Mesenchymal stem cell (in vitro differentiated cells and primary cell): ENCODE measurements around the gene TMC2.

Experiments used
- DNase-seq: peaks from one replicate; pipeline ENCODE4 v3.0.0-alpha.2; 2013
- H2AFZ ChIP-seq: one replicate; pipeline ENCODE4 v1.6.1; 2013; ENCODE audit warnings: low read depth, mild to moderate bottlenecking, control low read depth, inconsistent platforms, low read length, moderate library complexity
- H2AK5ac ChIP-seq: 2 replicates; pipeline ENCODE4 v1.6.1; 2013; ENCODE audit warnings: low read length, moderate library complexity, mild to moderate bottlenecking, inconsistent platforms; ENCODE audit not compliant: severe bottlenecking
- H2BK120ac ChIP-seq: one replicate; pipeline ENCODE4 v1.6.1; 2013; ENCODE audit warnings: low read depth, mild to moderate bottlenecking, inconsistent platforms, low read length, moderate library complexity
- H2BK12ac ChIP-seq, 2 experiments: one replicate each; pipeline ENCODE4 v1.6.1; 2013; ENCODE audit warnings: inconsistent platforms in 2 of 2, low read length in 2 of 2, mild to moderate bottlenecking in 2 of 2, moderate library complexity in 2 of 2, control low read depth in 1 of 2
- H2BK15ac ChIP-seq: one replicate; pipeline ENCODE4 v1.6.1; 2013; ENCODE audit warnings: mild to moderate bottlenecking, low read depth, inconsistent platforms; ENCODE audit not compliant: poor library complexity, severe bottlenecking
- H2BK5ac ChIP-seq: 2 replicates; pipeline ENCODE4 v1.6.1; 2013; ENCODE audit warnings: low read depth, mild to moderate bottlenecking, low read length, control low read depth, inconsistent platforms; ENCODE audit not compliant: poor library complexity, severe bottlenecking
- H3K14ac ChIP-seq, 2 experiments: one replicate each; pipeline ENCODE4 v1.6.1; 2013; ENCODE audit warnings: inconsistent platforms in 2 of 2, low read length in 2 of 2, control low read depth in 1 of 2, mild to moderate bottlenecking in 1 of 2, moderate library complexity in 1 of 2
- H3K18ac ChIP-seq, 2 experiments: one replicate each; pipeline ENCODE4 v1.6.1; 2013; ENCODE audit warnings: inconsistent platforms in 2 of 2, low read length in 2 of 2, control low read depth in 1 of 2, low read depth in 1 of 2, mild to moderate bottlenecking in 1 of 2
- H3K23ac ChIP-seq, 2 experiments: one replicate each; pipeline ENCODE4 v1.6.1; 2013; ENCODE audit warnings: inconsistent platforms in 2 of 2, low read length in 2 of 2, mild to moderate bottlenecking in 2 of 2, moderate library complexity in 2 of 2, control low read depth in 1 of 2
- H3K27ac ChIP-seq: 2 replicates; pipeline ENCODE4 v1.5.1; 2013; ENCODE audit warnings: mild to moderate bottlenecking, moderate library complexity, low read length, control low read depth, inconsistent platforms; ENCODE audit not compliant: poor library complexity, severe bottlenecking
- H3K27me3 ChIP-seq, 2 experiments: 2 replicates each; pipeline versions ENCODE4 v1.6.1 to v1.7.0; 2013; ENCODE audit warnings: low read length in 2 of 2, mild to moderate bottlenecking in 2 of 2, moderate library complexity in 2 of 2, control low read depth in 1 of 2, inconsistent platforms in 1 of 2; ENCODE audit not compliant: control insufficient read depth in 1 of 2, insufficient read depth in 1 of 2
- H3K36me3 ChIP-seq, 2 experiments: 2 replicates each; pipeline versions ENCODE4 v1.6.1 to v1.7.0; 2013; ENCODE audit warnings: low read length in 2 of 2, control low read depth in 1 of 2, inconsistent platforms in 1 of 2, low read depth in 1 of 2, mild to moderate bottlenecking in 1 of 2; ENCODE audit not compliant: insufficient read depth in 2 of 2, control insufficient read depth in 1 of 2
- H3K4ac ChIP-seq, 2 experiments: one replicate each; pipeline ENCODE4 v1.6.1; 2013; ENCODE audit warnings: inconsistent platforms in 2 of 2, low read length in 2 of 2, mild to moderate bottlenecking in 2 of 2, moderate library complexity in 2 of 2, control low read depth in 1 of 2, low read depth in 1 of 2
- H3K4me1 ChIP-seq: 2 replicates; pipeline ENCODE4 v1.6.1; 2013; ENCODE audit warnings: low read depth, low read length, control low read depth; ENCODE audit not compliant: control insufficient read depth, insufficient read depth
- H3K4me2 ChIP-seq: 2 replicates; pipeline ENCODE4 v1.6.1; 2013; ENCODE audit warnings: low read length, mild to moderate bottlenecking, inconsistent platforms; ENCODE audit not compliant: poor library complexity, severe bottlenecking
- H3K4me3 ChIP-seq, 2 experiments: 2 replicates each; pipeline versions ENCODE4 v1.5.1 to v1.7.0; 2013; ENCODE audit warnings: low read length in 2 of 2, mild to moderate bottlenecking in 2 of 2, control low read depth in 1 of 2, low read depth in 1 of 2; ENCODE audit not compliant: insufficient read depth in 1 of 2
- H3K79me1 ChIP-seq: replicated peaks from 2 replicates; pipeline ENCODE4 v1.6.1; 2013; ENCODE audit warnings: mild to moderate bottlenecking, control low read depth, low read length, inconsistent platforms; ENCODE audit not compliant: poor library complexity, severe bottlenecking
- H3K9ac ChIP-seq: 2 replicates; pipeline ENCODE4 v1.7.0; 2013; ENCODE audit warnings: mild to moderate bottlenecking, low read length, moderate library complexity
- H3K9me3 ChIP-seq: 2 replicates; pipeline ENCODE4 v1.7.0; 2013; ENCODE audit warnings: mild to moderate bottlenecking, low read length; ENCODE audit not compliant: control insufficient read depth
- H4K8ac ChIP-seq: one replicate; pipeline ENCODE4 v1.6.1; 2013; ENCODE audit warnings: inconsistent platforms, mild to moderate bottlenecking, low read length, moderate library complexity
- H4K91ac ChIP-seq: one replicate; pipeline ENCODE4 v1.6.1; 2013; ENCODE audit warnings: mild to moderate bottlenecking, low read length, inconsistent platforms
- WGBS: methylation state at CpG from one replicate; pipeline ENCODE4 v1.1.7; 2013; ENCODE audit warnings: mixed read lengths; 5-methylcytosine and 5-hydroxymethylcytosine counted together

TMC2 gene

GRCh38 chr20:2542361-2542760 is 6.0 kb downstream of the TMC2 start:
- Histone ChIP-seq H3K27me3 (peaks cover 40 to 73% of the 10 kb centered on the region in 2 experiments), H4K8ac (no peak overlapping the region), H3K79me1 (no peaks in the 10 kb centered on the region), H3K4me1 (no peaks in the 10 kb centered on the region), H3K9me3 (no peaks in the 10 kb centered on the region), H3K4me2 (no peak overlapping the region), H2BK120ac (no peak overlapping the region), H3K36me3 (no peaks in the 10 kb centered on the region), H3K9ac (no peak overlapping the region), H3K23ac (no peak overlapping the region), H3K4me3 (no peak overlapping the region), H2BK15ac (no peak overlapping the region), H2AFZ (no peak overlapping the region), H4K91ac (no peak overlapping the region), H3K4ac (no peak overlapping the region), H2AK5ac (no peak overlapping the region), H3K14ac (no peak overlapping the region), H3K18ac (no peak overlapping the region), H2BK12ac (no peak overlapping the region), H2BK5ac (no peak overlapping the region), H3K27ac (no peak overlapping the region)
- 93% methylated on average over 4 of the region's 4 CpGs for whole genome bisulfite sequencing
- no peak for DNase-seq

DNA sequence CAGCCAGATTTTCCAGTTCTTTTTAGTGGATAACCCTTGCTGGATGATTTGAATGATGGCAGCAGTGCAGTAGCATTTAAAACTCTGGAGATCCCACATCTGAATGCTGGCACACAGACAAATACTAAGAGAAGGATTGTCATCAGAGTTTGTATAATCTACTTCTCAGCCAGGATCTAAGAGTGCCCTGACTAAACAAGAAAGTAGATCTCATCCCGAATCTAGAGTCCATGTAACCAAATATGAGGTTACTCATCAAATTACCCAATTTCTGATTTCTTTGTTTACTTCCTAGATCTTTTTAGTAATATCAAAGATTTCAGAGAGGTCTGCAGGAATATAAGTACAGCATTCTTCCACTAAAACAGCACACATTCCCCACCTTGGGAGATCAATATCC is 7.8 kb downstream of the TMC2 start:
- Histone ChIP-seq H3K4me2 (no peak overlapping the region), H4K8ac (no peak overlapping the region), H2AFZ (no peak overlapping the region), H2BK120ac (no peak overlapping the region), H3K9me3 (no peaks in the 10 kb centered on the region), H3K27ac (no peak overlapping the region), H4K91ac (no peak overlapping the region), H2AK5ac (no peak overlapping the region), H3K14ac (no peak overlapping the region), H3K18ac (no peak overlapping the region), H3K36me3 (no peaks in the 10 kb centered on the region), H3K4ac (no peak overlapping the region), H3K79me1 (no peaks in the 10 kb centered on the region), H3K4me3 (no peak overlapping the region), H2BK15ac (no peak overlapping the region), H3K9ac (no peak overlapping the region), H3K4me1 (no peaks in the 10 kb centered on the region), H3K27me3 (peaks cover 21 to 62% of the 10 kb centered on the region in 2 experiments), H2BK5ac (no peak overlapping the region), H3K23ac (no peak overlapping the region), H2BK12ac (no peak overlapping the region)
- no peak for DNase-seq
- 88% methylated on average over 1 of the region's 1 CpG for WGBS

DNA sequence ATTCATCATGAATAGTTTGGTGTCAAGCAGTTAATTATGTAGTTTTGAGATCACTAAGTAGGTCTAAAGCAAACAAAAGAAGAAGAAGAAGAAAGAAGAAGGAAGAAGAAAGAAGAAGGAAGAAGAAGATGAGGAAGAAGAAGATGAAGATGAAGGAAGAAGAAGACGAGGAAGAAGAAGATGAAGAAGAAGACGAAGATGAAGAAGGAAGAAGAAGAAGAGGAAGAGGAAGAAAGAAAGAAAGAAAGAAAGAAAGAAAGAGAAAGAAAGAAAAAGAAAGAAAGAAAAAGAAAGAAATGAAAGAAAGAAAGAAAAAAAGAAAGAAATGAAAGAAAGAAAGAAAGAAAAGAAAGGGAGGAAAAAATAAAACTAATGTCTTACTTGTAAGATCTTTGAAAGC is 9.2 kb downstream of the TMC2 start:
- Histone ChIP-seq H3K9ac (no peak overlapping the region), H3K4me1 (no peaks in the 10 kb centered on the region), H3K4me3 (no peak overlapping the region), H4K8ac (no peak overlapping the region), H3K9me3 (no peaks in the 10 kb centered on the region), H3K4me2 (no peak overlapping the region), H2AK5ac (no peak overlapping the region), H2BK120ac (no peak overlapping the region), H4K91ac (no peak overlapping the region), H3K27me3 (peaks cover 16 to 63% of the 10 kb centered on the region in 2 experiments), H3K36me3 (no peaks in the 10 kb centered on the region), H3K79me1 (no peaks in the 10 kb centered on the region), H2AFZ (no peak overlapping the region), H3K4ac (no peak overlapping the region), H3K23ac (no peak overlapping the region), H3K27ac (no peak overlapping the region), H2BK15ac (no peak overlapping the region), H2BK5ac (no peak overlapping the region), H3K18ac (no peak overlapping the region), H2BK12ac (no peak overlapping the region), H3K14ac (no peak overlapping the region)
- 72% methylated on average over 2 of the region's 2 CpGs for WGBS
- DNase-seq = no peak

DNA sequence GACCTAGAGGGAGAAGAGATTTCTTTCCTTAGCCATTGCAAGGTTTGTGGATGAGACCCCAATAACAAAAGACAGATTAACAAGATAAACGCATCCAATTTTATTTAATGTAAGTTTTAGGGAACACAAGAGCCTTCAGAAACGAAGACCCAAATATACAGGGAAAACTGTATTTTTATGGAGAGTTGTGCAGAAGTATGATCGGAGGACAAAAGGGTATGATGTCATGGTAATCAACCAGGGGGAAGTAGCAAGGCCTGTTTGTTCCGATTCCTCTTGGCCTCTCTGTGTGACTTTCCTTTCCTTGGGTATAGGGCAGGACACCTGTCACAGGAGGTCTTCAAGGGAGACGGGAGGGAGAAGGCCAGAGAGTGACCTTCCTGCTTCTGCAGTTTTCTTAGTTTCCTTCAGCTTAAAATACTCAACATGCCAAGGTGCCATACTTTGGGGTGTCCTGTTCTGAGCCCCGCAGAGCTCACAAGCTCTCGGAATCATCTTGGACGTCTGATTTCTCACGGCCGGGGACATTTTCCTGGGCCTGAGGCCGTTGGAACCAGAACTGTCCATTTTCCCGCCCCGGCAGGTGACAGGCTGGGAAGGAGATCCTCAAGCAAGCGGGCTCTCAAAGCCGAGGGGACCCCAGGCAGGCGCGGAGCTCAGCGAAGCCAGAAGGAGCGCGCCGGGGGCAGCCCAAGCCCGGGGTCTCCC is 21.7 kb downstream of the TMC2 start:
- no peak overlapping the region for H4K8ac ChIP-seq
- H3K4ac ChIP-seq = no peak overlapping the region
- H3K27ac ChIP-seq = no peak overlapping the region
- no peak overlapping the region for H2BK12ac ChIP-seq
- no peak for DNase-seq
- H3K27me3 ChIP-seq = peaks cover 42 to 78% of the 10 kb centered on the region in 2 experiments
- no peak overlapping the region for H3K9ac ChIP-seq
- H3K14ac ChIP-seq = no peak overlapping the region
- H3K36me3 ChIP-seq = no peaks in the 10 kb centered on the region
- H4K91ac ChIP-seq = no peak overlapping the region
- H2BK15ac ChIP-seq = no peak overlapping the region
- H2AK5ac ChIP-seq = no peak overlapping the region
- H3K9me3 ChIP-seq = no peaks in the 10 kb centered on the region
- no peak overlapping the region for H3K23ac ChIP-seq
- no peaks in the 10 kb centered on the region for H3K79me1 ChIP-seq
- H3K4me3 ChIP-seq = peak overlapping the region in 1 of 2 experiments; percentile 44
- 54% methylated on average over 21 of the region's 22 CpGs for WGBS
- H2AFZ ChIP-seq = no peak overlapping the region
- no peak overlapping the region for H2BK120ac ChIP-seq
- H3K18ac ChIP-seq = no peak overlapping the region
- H3K4me2 ChIP-seq = no peak overlapping the region
- no peak overlapping the region for H2BK5ac ChIP-seq
- peaks cover 5% of the 10 kb centered on the region for H3K4me1 ChIP-seq
